ENCODE measurements around the gene IL3.

Gene IL3, protein sequence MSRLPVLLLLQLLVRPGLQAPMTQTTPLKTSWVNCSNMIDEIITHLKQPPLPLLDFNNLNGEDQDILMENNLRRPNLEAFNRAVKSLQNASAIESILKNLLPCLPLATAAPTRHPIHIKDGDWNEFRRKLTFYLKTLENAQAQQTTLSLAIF

DNA sequence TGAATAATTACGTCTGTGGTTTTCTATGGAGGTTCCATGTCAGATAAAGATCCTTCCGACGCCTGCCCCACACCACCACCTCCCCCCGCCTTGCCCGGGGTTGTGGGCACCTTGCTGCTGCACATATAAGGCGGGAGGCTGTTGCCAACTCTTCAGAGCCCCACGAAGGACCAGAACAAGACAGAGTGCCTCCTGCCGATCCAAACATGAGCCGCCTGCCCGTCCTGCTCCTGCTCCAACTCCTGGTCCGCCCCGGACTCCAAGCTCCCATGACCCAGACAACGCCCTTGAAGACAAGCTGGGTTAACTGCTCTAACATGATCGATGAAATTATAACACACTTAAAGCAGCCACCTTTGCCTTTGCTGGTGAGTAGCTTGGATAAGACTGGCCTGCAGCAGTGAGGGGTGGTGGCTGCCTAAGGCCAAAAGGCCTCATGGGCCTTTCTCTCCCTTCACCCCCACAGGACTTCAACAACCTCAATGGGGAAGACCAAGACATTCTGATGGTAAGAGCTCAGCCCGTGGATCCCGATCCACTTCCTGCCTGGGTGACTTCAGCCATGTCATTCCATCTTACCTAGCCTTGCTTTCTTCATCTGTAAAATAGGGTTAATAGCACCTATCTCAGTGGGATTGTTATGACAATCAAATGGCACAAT is at the start of gene IL3:
IL3 (plus strand) TSS at position 155 of the 661 bp plus-strand sequence; CDS start at position 207, 52 bp downstream.
- in situ Hi-C loops (cut with HindIII; ENCODE audit: low sequenced_read_pairs) = no loop called here
- no peak within 1 kb of the TSS for H3K4me3 ChIP-seq (ENCODE audit: low read depth, low read length)
- no peak for DNase-seq (ENCODE audit: low read depth)
- TF ChIP-seq, protein P1, sequence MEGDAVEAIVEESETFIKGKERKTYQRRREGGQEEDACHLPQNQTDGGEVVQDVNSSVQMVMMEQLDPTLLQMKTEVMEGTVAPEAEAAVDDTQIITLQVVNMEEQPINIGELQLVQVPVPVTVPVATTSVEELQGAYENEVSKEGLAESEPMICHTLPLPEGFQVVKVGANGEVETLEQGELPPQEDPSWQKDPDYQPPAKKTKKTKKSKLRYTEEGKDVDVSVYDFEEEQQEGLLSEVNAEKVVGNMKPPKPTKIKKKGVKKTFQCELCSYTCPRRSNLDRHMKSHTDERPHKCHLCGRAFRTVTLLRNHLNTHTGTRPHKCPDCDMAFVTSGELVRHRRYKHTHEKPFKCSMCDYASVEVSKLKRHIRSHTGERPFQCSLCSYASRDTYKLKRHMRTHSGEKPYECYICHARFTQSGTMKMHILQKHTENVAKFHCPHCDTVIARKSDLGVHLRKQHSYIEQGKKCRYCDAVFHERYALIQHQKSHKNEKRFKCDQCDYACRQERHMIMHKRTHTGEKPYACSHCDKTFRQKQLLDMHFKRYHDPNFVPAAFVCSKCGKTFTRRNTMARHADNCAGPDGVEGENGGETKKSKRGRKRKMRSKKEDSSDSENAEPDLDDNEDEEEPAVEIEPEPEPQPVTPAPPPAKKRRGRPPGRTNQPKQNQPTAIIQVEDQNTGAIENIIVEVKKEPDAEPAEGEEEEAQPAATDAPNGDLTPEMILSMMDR (IDR thresholded peaks at IDR 0.05; ENCODE audit: low read depth, low read length, missing control alignments) = no peak

DNA sequence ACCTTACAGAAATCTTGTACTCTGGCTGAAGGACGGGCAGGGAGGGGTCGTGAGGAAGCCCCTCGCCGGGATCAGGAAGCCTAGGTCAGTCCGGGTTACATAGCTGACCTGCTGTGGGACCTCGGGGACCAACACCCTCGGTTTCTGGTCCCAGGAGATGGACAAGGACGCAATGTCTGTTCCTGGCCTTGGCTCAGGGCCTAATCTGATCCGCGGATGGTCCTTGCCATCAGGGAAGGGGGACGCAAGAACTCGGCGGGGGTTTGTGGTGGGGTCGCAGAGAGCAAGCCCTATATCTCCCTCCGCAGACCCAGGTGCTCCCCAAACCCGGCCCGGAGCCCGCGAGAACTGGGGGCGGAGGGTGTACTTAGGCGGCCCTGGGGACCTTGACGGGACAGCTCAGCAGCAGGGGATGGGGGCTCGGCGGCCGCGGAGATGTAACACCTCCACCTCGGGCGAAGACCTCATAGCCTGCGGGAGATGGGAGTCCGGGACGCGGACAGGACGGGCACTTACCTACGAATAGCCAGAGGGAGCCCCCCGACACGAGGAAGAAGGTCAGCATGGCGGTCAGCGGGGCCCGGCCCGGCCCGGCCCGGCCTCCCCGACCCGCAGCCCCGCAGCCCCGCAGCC is 49.4 kb upstream of the IL3 start:
- no peak for DNase-seq (ENCODE audit: low read depth)
- in situ Hi-C loops (cut with HindIII; ENCODE audit: low sequenced_read_pairs) = loop anchor here (25.0 kb wide), 3 partner anchors 324 to 574 kb away; no protein-coding TSS in a partner anchor
- TF ChIP-seq, protein P1 (IDR thresholded peaks at IDR 0.05; ENCODE audit: low read depth, low read length, missing control alignments) = no peak
- peak overlapping the region; percentile 47 for H3K4me3 ChIP-seq (ENCODE audit: low read depth, low read length)

DNA sequence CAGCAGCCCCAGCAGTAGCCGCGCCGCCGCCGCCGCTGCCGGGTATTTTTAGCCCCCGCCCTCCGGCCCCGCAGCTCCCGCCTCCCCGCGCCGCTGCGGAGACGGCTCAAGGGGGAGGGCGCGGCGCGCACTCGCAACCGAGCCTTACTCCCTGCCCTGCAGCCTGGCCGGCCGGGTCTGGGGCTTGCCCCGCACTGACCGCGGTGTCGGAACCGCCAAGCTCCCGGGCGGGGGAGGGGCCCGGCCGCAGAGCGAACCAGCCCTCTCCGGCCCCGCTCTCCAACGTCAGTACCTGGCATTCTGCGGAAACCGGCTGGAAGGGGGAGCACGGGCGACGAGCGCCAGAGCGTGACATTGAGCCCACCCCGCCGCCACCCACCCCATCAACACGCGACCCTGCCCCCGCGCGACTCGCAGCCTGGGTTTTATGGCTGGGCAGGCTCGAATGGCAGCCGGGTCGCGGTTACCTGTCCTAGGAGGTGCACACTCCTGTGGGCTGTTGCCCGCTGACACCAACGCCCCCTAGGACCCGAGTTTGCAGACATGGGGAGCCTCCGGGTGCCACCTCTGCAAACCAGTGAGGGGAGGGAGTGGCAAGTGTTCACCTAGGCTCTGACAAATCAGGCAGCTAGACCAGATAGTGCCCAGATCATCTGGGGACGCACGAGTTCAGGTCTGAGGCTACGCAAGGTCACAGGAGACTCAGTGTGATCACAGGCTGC is 48.7 kb upstream of the IL3 start, which contains the start of gene ACSL6:
ACSL6 (minus strand) TSS at position 37 of the 722 bp plus-strand sequence. CDS start 105 bp downstream, outside the sequence.
- peak within 1 kb of the TSS; percentile 47 for H3K4me3 ChIP-seq (ENCODE audit: low read depth, low read length)
- in situ Hi-C loops (cut with HindIII; ENCODE audit: low sequenced_read_pairs) = loop anchor here (25.0 kb wide), 3 partner anchors 324 to 574 kb away; no protein-coding TSS in a partner anchor
- DNase-seq (ENCODE audit: low read depth) = no peak
- TF ChIP-seq, protein P1 (IDR thresholded peaks at IDR 0.05; ENCODE audit: low read depth, low read length, missing control alignments) = no peak

DNA sequence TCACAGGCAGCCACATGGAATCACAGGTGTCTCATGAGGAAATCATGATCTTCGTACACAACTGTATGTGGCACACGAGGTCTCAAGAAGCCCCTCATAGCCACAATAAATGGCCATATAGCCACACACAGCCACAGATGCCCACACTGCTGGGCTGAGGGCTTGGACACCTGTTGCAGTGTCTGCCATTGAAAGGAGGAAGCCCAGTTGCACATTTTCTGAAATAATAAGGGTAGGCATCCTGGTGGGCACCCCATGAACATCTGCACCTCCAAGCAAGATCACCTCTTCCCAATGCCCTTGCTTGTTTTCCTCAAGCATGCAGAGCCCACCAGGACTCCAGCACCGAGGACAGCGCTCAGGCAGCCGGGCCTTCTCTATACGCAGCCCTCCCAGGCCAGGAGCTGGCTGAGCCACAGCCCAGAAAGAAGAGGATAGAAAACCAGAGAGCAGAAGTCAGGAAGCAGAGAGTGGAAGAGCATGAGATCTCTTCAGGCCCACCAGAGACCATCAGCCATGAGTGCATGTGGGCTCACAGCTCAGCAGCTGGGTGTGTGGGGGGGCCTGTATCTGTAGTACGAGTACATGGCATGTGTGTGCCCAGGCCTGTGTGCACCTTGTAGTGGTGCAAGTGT is 48.0 kb upstream of the IL3 start:
- TF ChIP-seq, protein P1 (IDR thresholded peaks at IDR 0.05; ENCODE audit: low read depth, low read length, missing control alignments) = no peak
- in situ Hi-C loops (cut with HindIII; ENCODE audit: low sequenced_read_pairs) = loop anchor here (25.0 kb wide), 3 partner anchors 325 to 575 kb away; no protein-coding TSS in a partner anchor
- H3K4me3 ChIP-seq (ENCODE audit: low read depth, low read length) = no peak overlapping the region
- DNase-seq (ENCODE audit: low read depth) = peak; percentile 69

DNA sequence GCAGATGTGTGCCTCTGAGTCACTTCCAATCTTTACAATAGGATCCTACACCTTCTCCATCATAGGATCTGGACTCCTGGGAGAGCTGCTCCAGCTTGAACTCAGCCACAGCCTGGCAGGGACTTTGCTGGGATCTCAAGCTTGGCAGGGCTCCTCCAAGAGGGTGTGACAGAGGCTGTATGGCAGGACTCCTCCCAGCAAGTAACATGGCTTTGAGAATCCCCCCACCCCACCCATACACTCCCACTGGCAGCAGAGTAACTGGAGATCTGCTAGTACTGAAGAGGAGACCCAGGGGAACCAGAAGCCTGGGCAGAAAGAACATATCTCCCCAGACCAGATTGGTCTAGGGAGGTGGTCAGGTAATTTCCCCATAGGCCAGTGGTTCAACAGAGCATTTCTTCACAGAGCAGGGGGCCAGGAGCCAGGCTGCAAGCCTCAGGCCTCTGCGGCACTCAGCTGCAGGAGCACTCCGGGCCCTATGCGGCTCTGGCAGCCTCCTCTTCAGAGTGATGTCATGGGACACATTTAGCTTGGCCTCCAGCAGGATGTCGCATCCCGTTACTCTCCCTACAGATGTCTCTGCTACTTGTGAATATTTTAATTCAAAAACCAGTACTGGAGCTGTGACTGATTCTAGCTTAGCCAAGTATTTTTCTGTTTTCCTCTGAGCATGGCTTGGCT is 47.3 kb upstream of the IL3 start:
- DNase-seq (ENCODE audit: low read depth) = no peak
- TF ChIP-seq, protein P1 (IDR thresholded peaks at IDR 0.05; ENCODE audit: low read depth, low read length, missing control alignments) = no peak
- in situ Hi-C loops (cut with HindIII; ENCODE audit: low sequenced_read_pairs) = loop anchor here (25.0 kb wide), 3 partner anchors 326 to 576 kb away; no protein-coding TSS in a partner anchor

More for the DNA sequence above, 47.3 kb upstream of the IL3 start:
- H3K4me3 ChIP-seq (ENCODE audit: low read depth, low read length) = no peak overlapping the region
